ENCODE measurements around the gene C16orf95. TPM values are rescaled to one million over a fixed set of nuclear protein-coding genes. Genes with fewer than 3 reads are reported as not detected.

Gene C16orf95
- polyA plus RNA-seq, 2 of the 4 experiments (the other 2 are of a cell fraction) = 3.5 to 6.3 TPM

- TF ChIP-seq CEBPB (IDR thresholded peaks at IDR 0.05) = no peak
- no peak for TF ChIP-seq HEYL (CRISPR knock-in tag; IDR thresholded peaks at IDR 0.05)
- TF ChIP-seq ZC3H11A (IDR thresholded peaks at IDR 0.05) = no peak
Observed at GRCh38 chr16:87305505-87306391, 11.4 kb downstream of the C16orf95 start (continued).

DNA sequence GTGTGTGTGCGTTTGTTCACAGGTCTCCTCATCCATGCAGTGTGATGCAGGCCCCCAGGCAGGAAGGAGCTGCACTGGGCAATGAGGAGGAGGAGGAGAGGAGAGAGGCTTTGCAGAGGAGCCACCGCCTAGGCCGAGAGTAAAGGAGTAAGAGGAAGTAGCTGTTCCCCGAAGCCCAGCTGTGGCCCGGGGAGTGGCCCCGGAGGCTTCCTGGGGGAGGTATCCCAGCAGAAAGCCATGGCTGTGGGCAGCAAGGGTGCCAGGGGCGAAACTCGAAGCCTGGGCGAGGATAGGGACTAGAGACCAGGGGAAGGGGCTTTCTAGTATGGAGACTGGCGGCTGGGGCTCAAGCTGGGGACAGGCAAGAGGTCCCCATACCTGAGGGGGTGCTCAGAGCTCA, 12.2 kb downstream of the C16orf95 start:
- CTCF ChIA-PET = interaction anchor here (0.9 to 5.2 kb wide), 6 partner anchors 11 to 102 kb away, joined by 3 to 19 read pairs (median 5); partner anchors contain the start of gene C16orf95
- FAIRE-seq = no peak
- WGBS (ENCODE audit: missing lambda C conversion rate) = 83% methylated on average over 10 of the region's 10 CpGs

GRCh38 chr16:87303962-87304521, 13.2 kb downstream of the C16orf95 start:
- H3K4me3 ChIP-seq = no peak overlapping the region
- no peaks in the 10 kb centered on the region for H3K4me1 ChIP-seq
- ChIA-PET POLR2A (no interaction called here), CTCF (interaction anchor here (0.8 to 5.2 kb wide), 8 partner anchors 10 to 241 kb away, joined by 3 to 19 read pairs (median 3); partner anchors contain the start of gene C16orf95)
- 81% methylated on average over 4 of the region's 4 CpGs for WGBS (ENCODE audit: missing lambda C conversion rate)
- no peak overlapping the region for H3K27ac ChIP-seq
- no peak for FAIRE-seq
- no peak for ATAC-seq
- H3K4me2 ChIP-seq = no peak overlapping the region
- peaks cover 5% of the 10 kb centered on the region; the same call in 2 of the 3 replicates for H3K9me3 ChIP-seq
- no peak for DNase-seq (ENCODE audit: low read depth in 1 of 2, low spot score in 1 of 2)
- TF ChIP-seq, protein P1, sequence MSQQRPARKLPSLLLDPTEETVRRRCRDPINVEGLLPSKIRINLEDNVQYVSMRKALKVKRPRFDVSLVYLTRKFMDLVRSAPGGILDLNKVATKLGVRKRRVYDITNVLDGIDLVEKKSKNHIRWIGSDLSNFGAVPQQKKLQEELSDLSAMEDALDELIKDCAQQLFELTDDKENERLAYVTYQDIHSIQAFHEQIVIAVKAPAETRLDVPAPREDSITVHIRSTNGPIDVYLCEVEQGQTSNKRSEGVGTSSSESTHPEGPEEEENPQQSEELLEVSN (IDR thresholded peaks at IDR 0.05; ENCODE audit: borderline replicate concordance, low read depth) = no peak
- no peak for TF ChIP-seq ZNF302 (CRISPR knock-in tag; IDR thresholded peaks at IDR 0.05)
- no peak for TF ChIP-seq RCOR1 (IDR thresholded peaks at IDR 0.05; ENCODE audit: low read depth, low read length)
- TF ChIP-seq, protein P2, sequence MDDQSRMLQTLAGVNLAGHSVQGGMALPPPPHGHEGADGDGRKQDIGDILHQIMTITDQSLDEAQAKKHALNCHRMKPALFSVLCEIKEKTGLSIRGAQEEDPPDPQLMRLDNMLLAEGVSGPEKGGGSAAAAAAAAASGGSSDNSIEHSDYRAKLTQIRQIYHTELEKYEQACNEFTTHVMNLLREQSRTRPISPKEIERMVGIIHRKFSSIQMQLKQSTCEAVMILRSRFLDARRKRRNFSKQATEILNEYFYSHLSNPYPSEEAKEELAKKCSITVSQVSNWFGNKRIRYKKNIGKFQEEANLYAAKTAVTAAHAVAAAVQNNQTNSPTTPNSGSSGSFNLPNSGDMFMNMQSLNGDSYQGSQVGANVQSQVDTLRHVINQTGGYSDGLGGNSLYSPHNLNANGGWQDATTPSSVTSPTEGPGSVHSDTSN (IDR thresholded peaks at IDR 0.05) = no peak
- no peak for TF ChIP-seq USF2 (IDR thresholded peaks at IDR 0.05)
- TF ChIP-seq, protein P3, sequence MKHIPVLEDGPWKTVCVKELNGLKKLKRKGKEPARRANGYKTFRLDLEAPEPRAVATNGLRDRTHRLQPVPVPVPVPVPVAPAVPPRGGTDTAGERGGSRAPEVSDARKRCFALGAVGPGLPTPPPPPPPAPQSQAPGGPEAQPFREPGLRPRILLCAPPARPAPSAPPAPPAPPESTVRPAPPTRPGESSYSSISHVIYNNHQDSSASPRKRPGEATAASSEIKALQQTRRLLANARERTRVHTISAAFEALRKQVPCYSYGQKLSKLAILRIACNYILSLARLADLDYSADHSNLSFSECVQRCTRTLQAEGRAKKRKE (CRISPR knock-in tag; IDR thresholded peaks at IDR 0.05; ENCODE audit: low read depth) = no peak
- TF ChIP-seq NPAS2 (CRISPR knock-in tag; IDR thresholded peaks at IDR 0.05; ENCODE audit: borderline replicate concordance) = no peak

More for the DNA sequence above, 12.2 kb downstream of the C16orf95 start:
- Histone ChIP-seq H3K9me3 (peaks cover 5% of the 10 kb centered on the region; the same call in 2 of the 3 replicates), H3K4me3 (no peak overlapping the region), H3K4me2 (no peak overlapping the region), H3K4me1 (no peaks in the 10 kb centered on the region), H3K27ac (no peak overlapping the region)
- POLR2A ChIA-PET = no interaction called here
- DNase-seq (ENCODE audit: low read depth in 1 of 2, low spot score in 1 of 2) (no peak), ATAC-seq (no peak)
- TF ChIP-seq POLR2A (IDR thresholded peaks at IDR 0.05; ENCODE audit: low read length) (no peak), EHMT2 (IDR thresholded peaks at IDR 0.05; ENCODE audit: low read depth) (no peak), CBX2 (IDR thresholded peaks at IDR 0.05; ENCODE audit: borderline replicate concordance, low read depth) (no peak), NR3C1 (IDR thresholded peaks at IDR 0.05) (no peak), HOXB13 (CRISPR knock-in tag; IDR thresholded peaks at IDR 0.05; ENCODE audit: low read depth) (no peak), TFCP2L1 (CRISPR knock-in tag; IDR thresholded peaks at IDR 0.05) (no peak), MAZ (IDR thresholded peaks at IDR 0.05; ENCODE audit: borderline replicate concordance, low read depth, low read length) (no peak), ESRRA (IDR thresholded peaks at IDR 0.05; ENCODE audit: borderline replicate concordance, low read length) (no peak), RNF2 (IDR thresholded peaks at IDR 0.05; ENCODE audit: borderline replicate concordance, low read depth) (no peak), ZSCAN20 (CRISPR knock-in tag; IDR thresholded peaks at IDR 0.05) (no peak), RCOR1 (IDR thresholded peaks at IDR 0.05; ENCODE audit: low read depth, low read length) (no peak), REST (IDR thresholded peaks at IDR 0.05) (no peak), ELK1 (IDR thresholded peaks at IDR 0.05; ENCODE audit: low read depth, low read length) (no peak), RARB (CRISPR knock-in tag; IDR thresholded peaks at IDR 0.05) (no peak), HOXA7 (CRISPR knock-in tag; IDR thresholded peaks at IDR 0.05) (no peak), CHD4 (IDR thresholded peaks at IDR 0.05; ENCODE audit: borderline replicate concordance) (no peak), SREBF2 (IDR thresholded peaks at IDR 0.05) (no peak), ZNF302 (CRISPR knock-in tag; IDR thresholded peaks at IDR 0.05) (no peak), EHF (CRISPR knock-in tag; IDR thresholded peaks at IDR 0.05) (no peak)

Measured in A549 (cell line).